Esophagus mucosa (tissue), 1 donor: ENCODE data around the gene ADAM8. TPM values are rescaled to one million over a fixed set of nuclear protein-coding genes. Genes with fewer than 3 reads are reported as not detected.
A peak's percentile ranks its signal among the peaks of the same experiment; 100 is the strongest.
"Not testable (repeated sequence)": the region's sequence is repeated elsewhere in the genome, so short reads cannot be mapped to it uniquely, and the experiment has no call there.

ENCODE experiments used
- ATAC-seq: fragments of 200-7000 bp; cut with Tn5 transposase; one replicate; pipeline ENCODE4 v1.9.1; 2020
- total RNA-seq: library from RNA; stranded (reverse); gene quantifications from one replicate; pipeline ENCODE4 v1.2.4, GENCODE V29; 2023
- donor health status: DM: yes; HTN: yes; CAD: no.

ADAM8 gene
- total RNA-seq, 1 donor from 2014 or later: 2.5 TPM

DNA sequence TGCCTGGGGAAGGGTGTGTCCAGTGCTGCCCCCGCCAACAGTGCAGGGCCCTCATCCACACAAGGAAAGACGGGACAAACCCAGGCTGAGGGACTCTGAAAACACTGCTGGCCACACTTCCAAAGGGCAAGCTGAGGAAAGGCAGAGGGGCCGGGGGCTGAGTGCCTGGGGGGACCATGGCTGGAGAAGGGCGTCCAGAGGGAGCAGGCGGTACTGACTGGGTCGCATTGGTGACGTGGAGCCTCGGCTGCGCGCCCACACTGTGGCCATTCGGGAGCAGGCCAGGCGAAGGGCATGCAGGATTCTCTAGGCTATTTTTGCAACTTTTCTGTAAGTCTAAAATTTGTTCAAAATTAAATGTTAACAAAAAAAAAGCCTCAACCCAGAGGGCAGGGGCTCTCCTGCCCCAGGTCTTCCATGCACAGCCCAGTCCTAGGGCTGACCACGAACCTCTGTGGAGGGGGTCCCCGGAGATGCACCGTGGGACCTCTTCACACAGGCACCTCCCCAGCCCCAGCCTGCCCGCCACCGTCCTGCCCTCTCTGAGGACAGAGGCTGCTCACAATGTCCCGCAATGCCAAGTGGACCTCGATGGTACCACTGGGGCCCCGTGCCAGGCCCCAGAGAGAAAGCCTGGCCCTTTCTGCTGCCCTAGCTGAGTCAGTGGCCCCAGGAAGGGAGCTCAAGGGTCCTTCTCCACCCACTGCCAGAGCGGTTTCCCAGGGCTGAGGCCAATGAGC is 10.4 kb downstream of the ADAM8 start:
- ATAC-seq: no peak

- not testable (repeated sequence) for ATAC-seq
Measured at GRCh38 chr10:133265052-133265451, 11.6 kb downstream of the ADAM8 start.

GRCh38 chr10:133264461-133264860 is 12.2 kb downstream of the ADAM8 start:
- ATAC-seq: no peak

DNA sequence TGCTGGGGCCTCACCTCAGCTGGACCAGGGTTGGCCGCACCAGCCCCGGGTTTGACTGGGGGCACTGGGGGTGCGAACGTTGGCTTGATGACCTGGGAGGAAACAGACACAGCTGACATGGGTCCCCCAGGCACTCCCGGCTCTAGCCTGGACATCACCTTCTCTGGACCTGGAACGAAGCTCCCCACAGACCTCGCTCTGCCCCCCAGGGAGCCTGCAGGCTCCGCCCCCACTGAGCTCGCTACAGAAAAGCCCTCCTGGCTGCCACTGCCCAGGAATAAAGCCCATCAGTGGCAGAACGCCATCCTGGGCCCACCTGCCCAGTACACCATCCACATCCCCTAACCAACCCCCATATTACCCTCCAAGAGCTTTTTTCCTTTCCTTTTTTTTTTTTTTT is 13.0 kb downstream of the ADAM8 start:
- ATAC-seq: no peak

GRCh38 chr10:133262696-133263095 is 14.0 kb downstream of the ADAM8 start:
- ATAC-seq: peak; percentile 46

DNA sequence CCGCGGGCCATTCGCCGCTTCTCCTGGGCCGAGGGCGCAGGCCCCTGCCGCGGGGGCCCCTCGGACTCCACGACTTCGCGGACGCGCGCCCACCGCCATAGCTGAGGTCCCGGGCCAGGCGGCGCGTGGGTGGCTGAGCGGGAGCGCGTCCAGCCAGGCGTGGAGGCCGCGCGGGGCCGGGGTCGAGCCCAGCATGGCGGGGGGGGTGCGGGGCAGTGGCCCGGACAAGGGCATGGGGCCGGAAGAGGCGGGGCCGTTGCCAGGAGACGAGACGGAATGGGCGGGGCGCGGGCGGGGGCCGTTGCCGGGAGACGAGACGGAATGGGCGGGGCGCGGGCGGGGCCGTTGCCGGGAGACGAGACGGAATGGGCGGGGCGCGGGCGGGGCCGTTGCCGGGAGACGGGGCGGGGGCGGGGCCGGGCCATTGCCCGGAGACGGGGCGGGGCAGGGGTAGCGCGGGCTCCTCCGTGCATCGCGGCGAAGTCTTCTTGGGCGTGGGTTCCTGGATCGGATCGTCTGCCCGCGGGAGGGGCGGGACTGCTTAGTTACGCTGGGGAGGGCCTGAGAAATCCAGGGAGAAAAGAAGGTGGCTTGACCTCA is 14.8 kb downstream of the ADAM8 start:
- ATAC-seq: peak; percentile 67

DNA sequence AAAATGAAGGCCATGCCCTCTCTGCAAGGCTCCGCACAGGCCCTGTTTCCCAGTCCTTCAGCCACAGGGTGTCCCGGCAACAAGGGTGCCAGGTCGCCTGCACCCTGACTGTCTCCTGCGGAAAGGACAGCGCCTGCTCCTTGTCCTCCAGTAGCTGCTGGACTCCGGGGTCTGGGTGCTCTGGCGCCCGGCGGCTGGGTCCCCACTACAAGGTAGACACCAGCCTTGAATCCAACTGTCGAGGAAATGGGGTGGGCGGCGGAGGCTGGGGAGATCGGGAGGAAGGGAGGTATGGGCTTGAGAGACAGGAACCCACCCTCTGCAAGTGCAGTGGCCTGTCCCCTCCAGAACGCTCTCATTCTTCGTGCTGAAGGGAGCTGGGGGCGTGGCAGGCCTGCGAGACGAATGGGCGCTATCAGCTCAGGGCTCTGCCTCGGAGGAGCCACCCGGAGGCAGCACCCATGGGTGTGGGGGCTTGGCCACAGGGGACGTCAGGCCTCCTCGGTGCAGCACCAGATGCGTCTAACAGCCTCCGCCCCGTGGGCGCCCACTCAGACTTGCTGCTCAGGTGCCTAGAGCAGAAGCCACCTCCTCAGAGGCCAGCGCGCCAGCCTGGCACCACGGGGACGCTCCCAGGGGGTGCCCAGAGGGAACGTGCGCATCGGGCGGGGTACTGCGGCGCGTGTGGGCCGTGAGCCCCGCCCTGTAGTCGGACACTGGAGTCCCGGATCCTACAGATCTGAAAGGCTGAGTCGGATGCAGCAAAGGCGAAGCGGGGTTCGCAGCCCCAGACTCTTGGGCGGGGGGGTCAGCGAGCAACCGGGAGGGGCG is 15.6 kb downstream of the ADAM8 start:
- peak; percentile 32 for ATAC-seq

- no peak for ATAC-seq
Measured at GRCh38 chr10:133259602-133259989, 17.1 kb downstream of the ADAM8 start.

GRCh38 chr10:133258818-133259601 is 17.7 kb downstream of the ADAM8 start:
- peak; percentile 64 for ATAC-seq

GRCh38 chr10:133258066-133258817 is 18.4 kb downstream of the ADAM8 start:
- ATAC-seq: peak; percentile 67

DNA sequence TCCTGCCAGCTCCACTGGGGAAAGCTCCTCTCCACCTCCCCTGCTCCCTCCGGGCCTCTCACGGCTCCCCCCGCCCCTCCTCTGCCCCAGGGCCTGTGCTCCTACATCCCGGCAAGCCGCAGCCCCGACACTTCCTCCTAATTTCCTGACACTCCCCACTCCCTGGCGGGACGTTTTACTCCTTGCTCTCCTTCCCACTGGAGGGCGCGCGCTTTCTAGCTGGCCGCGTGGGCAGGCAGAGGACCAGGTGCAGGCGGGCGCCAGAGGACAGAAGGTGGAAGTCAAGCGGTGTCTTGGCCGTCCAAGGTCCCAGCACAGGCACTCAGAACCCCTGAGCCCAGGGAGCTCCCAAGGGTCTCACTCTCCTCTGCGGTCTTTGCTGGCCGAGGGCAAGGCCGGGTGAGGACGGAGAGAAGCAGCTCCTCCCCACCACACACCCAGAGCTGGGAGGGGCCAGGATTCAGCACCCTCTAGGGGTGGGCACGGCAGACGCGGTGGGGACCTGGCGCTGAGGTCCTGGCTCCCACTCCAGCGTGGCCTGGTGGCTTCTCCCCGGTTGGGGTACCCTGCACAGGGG is 19.1 kb downstream of the ADAM8 start:
- ATAC-seq: peak; percentile 31

DNA sequence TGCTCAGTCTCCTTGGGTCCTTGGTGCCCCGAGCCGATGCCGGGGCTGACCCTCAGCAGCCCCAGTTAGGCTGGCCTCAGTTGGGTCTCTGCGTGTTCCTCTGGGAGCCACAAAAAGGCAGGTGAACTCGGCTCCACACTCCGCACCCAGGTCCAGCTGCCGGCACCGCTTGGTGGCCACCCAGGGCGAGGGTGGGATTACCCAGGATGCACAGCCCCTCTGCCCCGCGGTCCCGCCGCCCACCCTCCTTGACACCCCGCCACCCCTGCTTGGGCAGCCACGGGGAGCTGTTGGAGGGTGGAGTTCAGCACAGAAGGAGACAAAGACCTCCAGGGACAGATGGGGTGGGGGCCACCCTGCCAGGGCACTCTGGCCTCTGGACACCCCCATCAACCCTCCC is 21.3 kb downstream of the ADAM8 start:
- no peak for ATAC-seq

GRCh38 chr10:133254421-133255120 is 22.1 kb downstream of the ADAM8 start:
- no peak for ATAC-seq

GRCh38 chr10:133253361-133253955 is 23.2 kb downstream of the ADAM8 start:
- ATAC-seq: no peak

GRCh38 chr10:133252223-133252552 is 24.5 kb downstream of the ADAM8 start:
- no peak for ATAC-seq

DNA sequence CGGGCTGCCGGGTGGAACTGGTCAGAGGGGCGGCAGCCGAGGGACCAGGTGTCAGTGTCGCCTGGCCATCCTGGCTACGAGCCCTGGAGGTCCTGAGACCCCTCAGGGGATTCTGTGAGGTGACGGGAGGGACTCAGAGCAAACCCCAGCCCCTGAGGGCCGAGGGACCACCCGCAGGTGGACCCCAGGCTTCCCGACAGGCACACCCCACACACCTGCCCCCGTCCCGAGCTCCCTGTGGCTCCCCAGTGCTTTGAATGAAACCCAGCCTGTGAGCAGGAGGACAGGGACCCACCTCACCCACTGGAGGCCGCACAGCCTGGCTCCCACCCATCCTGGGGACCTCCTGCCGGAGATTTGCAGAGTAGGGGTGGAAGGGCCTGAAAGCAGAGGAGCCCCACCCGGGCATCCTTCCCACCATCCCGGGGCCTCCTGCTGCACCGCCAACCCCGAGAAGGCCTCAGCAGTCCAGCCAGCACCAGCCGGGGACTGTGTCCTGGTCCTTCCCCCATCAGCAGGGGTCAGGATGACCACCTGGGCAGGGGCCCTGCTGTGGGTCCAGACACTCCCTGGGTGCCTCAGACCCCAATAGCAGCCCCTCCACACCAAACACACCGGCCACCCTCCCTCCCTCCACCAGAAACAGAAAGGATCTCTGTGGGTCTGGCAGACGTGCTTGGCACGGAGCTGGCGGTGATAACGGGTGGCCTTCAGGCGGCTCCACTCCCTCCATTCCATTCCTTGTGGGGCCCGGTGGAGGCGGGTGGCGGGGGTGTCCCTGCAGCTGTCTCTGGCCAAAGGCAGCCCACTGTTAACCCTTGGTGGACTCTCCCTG is 25.1 kb downstream of the ADAM8 start:
- ATAC-seq: no peak

- ATAC-seq: no peak
Measured at GRCh38 chr10:133249975-133250754, 26.5 kb downstream of the ADAM8 start.

DNA sequence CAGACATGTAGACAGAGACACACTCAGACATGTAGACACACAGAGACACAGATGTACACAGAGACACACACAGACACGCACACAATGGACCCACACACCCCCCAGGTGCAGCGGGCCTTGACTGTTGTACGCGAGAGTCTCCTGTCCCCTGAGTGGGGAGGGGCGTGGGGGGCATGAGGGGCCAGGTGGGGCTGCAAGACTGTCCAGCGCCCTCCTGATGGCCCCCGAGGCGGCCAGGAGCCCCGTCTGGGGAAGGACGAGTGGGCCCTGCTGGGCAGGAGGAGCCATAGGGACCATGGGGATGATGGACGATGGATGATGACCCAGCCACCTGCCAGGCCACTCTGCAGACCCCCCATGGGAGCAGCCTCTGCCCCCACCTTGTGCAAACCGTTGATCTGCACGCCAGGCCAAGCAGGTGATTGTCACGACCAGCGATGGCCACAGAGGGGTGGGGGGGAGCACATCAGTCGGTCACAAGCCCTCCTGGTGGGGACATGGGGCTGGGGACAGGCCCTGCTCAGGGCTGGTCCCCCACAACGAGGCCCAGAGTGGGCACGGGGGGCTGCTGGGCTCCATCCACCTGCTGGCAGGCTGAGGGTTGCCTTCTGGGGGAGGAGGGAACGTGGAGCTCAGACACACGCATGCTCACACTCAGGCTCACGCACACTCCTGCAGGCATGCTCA is 27.4 kb downstream of the ADAM8 start:
- no peak for ATAC-seq
